DND-41 (cell line): Measurements from ENCODE around the gene ECM1.

ENCODE experiments used
- EZH2 ChIP-seq: IDR thresholded peaks from 3 replicates; pipeline ENCODE4 v1.6.1; 2012; ENCODE audit warnings: borderline replicate concordance, low read depth, mild to moderate bottlenecking, moderate library complexity, low read length, inconsistent platforms; ENCODE audit not compliant: severe bottlenecking
- TF ChIP-seq, protein P1 (sequence below): IDR thresholded peaks from 2 replicates; pipeline ENCODE4 v1.5.1; 2012; ENCODE audit warnings: borderline replicate concordance, low read length, moderate library complexity, mild to moderate bottlenecking; ENCODE audit not compliant: poor library complexity, severe bottlenecking; ENCODE audit errors: extremely low read depth

GRCh38 chr1:150552911-150553289 is 45.0 kb downstream of the ECM1 start:
- TF ChIP-seq, protein P1, sequence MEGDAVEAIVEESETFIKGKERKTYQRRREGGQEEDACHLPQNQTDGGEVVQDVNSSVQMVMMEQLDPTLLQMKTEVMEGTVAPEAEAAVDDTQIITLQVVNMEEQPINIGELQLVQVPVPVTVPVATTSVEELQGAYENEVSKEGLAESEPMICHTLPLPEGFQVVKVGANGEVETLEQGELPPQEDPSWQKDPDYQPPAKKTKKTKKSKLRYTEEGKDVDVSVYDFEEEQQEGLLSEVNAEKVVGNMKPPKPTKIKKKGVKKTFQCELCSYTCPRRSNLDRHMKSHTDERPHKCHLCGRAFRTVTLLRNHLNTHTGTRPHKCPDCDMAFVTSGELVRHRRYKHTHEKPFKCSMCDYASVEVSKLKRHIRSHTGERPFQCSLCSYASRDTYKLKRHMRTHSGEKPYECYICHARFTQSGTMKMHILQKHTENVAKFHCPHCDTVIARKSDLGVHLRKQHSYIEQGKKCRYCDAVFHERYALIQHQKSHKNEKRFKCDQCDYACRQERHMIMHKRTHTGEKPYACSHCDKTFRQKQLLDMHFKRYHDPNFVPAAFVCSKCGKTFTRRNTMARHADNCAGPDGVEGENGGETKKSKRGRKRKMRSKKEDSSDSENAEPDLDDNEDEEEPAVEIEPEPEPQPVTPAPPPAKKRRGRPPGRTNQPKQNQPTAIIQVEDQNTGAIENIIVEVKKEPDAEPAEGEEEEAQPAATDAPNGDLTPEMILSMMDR, result no peak
- no peak for TF ChIP-seq EZH2
